ENCODE measurements around the gene FUBP1.

GRCh38 chr1:77951328-77951727 is 27.5 kb downstream of the FUBP1 start:
- TF ChIP-seq CTCF (IDR thresholded peaks at IDR 0.05) (no peak), POLR2AphosphoS5 (IDR thresholded peaks at IDR 0.05) (no peak), POLR2A (IDR thresholded peaks at IDR 0.05) (no peak)
